ENCODE results near the gene TYW1. TPM values are rescaled to one million over a fixed set of nuclear protein-coding genes. Genes with fewer than 3 reads are reported as not detected.
"Not testable (repeated sequence)": the region's sequence is repeated elsewhere in the genome, so short reads cannot be mapped to it uniquely, and the experiment has no call there.

The TYW1 gene
- total RNA-seq, 1 donor from 2014 or later = 15.4 TPM

DNA sequence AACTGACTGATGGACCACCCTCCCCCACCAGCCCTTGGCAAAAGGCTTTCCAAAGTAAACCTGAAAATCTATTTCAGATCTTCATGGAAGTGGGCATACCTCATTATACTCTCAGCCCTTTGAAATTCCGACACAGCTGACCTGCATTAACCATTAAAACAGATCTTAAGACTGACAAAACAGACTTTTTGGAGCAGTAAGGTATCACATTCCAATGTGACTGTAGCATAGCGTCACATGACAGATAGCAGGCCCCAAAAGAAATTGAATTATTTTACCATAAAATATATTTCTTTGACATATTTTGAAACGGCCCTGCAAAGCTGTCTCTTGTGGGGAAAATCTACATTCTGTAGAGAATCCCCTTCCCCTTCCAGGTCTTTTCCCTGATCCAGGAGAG is 269.4 kb downstream of the TYW1 start:
- H3K27me3 ChIP-seq (ENCODE audit: low read depth); H3K9me3 ChIP-seq; ATAC-seq: not testable (repeated sequence)

DNA sequence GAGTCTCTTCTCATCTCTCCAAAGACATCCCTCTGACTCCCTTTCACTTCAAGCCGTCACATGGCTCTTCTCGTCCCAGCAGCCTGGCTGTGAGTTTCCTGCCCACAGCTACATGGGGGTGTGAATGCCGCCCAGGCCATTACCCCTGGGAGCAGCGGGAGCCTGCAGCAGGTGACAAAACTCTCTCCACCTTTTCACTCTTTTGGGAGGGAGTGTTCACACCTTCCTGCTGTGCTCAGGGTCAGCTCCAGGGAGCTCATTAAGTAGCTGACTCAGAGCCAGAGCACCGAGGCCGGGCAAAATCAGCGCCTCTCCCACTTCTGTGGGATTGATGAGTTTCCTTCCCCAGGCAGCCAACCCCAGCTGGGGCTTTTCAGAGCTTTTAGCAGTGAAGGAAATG is 271.3 kb downstream of the TYW1 start:
- no peak for DNase-seq
- H3K9me3 ChIP-seq = no peaks in the 10 kb centered on the region
- TF ChIP-seq, protein P1, sequence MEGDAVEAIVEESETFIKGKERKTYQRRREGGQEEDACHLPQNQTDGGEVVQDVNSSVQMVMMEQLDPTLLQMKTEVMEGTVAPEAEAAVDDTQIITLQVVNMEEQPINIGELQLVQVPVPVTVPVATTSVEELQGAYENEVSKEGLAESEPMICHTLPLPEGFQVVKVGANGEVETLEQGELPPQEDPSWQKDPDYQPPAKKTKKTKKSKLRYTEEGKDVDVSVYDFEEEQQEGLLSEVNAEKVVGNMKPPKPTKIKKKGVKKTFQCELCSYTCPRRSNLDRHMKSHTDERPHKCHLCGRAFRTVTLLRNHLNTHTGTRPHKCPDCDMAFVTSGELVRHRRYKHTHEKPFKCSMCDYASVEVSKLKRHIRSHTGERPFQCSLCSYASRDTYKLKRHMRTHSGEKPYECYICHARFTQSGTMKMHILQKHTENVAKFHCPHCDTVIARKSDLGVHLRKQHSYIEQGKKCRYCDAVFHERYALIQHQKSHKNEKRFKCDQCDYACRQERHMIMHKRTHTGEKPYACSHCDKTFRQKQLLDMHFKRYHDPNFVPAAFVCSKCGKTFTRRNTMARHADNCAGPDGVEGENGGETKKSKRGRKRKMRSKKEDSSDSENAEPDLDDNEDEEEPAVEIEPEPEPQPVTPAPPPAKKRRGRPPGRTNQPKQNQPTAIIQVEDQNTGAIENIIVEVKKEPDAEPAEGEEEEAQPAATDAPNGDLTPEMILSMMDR (IDR thresholded peaks at IDR 0.05) = no peak
- H3K36me3 ChIP-seq = no peaks in the 10 kb centered on the region
- intact Hi-C loops (cut with DNase I) = no loop called here
- no peak overlapping the region for H3K4me3 ChIP-seq
- no peak overlapping the region for H3K27ac ChIP-seq
- H3K4me1 ChIP-seq = no peaks in the 10 kb centered on the region
- ATAC-seq = no peak
- H3K27me3 ChIP-seq (ENCODE audit: low read depth) = no peaks in the 10 kb centered on the region

More for the DNA sequence above, 269.4 kb downstream of the TYW1 start:
- H3K36me3 ChIP-seq; intact Hi-C loops (cut with DNase I); H3K4me3 ChIP-seq; H3K4me1 ChIP-seq; DNase-seq; H3K27ac ChIP-seq: not testable (repeated sequence)

DNA sequence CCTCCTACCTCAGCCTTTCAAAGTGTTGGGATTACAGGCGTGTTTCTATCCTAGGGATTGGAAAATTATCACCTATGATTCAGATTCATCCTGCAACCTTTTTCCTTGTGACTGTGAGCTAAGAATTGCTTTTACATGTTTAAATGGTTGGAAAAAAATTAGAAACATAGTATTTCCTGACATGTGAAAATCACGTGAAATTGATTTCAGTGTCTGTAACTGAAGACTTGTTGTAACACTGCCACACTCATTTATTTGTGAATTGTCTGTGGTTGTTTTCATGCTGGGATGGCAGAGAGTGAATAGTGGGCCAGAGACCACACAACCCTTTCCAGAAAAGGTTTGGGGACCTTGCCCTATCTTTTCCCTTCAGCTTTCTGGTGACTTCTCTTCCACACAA is 273.3 kb downstream of the TYW1 start:
- ATAC-seq; H3K4me1 ChIP-seq; DNase-seq; intact Hi-C loops (cut with DNase I); H3K36me3 ChIP-seq; H3K4me3 ChIP-seq; H3K27ac ChIP-seq; H3K27me3 ChIP-seq (ENCODE audit: low read depth); H3K9me3 ChIP-seq: not testable (repeated sequence)

Small RNAs within 50 kb of the gene (microRNA-seq; reads per million reads assigned to microRNA genes)
- not detected for gene MIR4650-1 (ENCODE audit: borderline number of aligned reads)

Other genes starting within 250 kb of the TYW1 start
- 103 TPM for gene TMEM248, start 75.6 kb upstream of the TYW1 start, total RNA-seq
- gene SBDS, start 1.2 kb upstream of the TYW1 start, total RNA-seq = 98.9 TPM